CD14-positive monocyte (primary cell): ENCODE measurements around the gene KMT2C. TPM values are rescaled to one million over a fixed set of nuclear protein-coding genes. Genes with fewer than 3 reads are reported as not detected.

Experiments used
- DNase-seq, 3 donors: peaks; one replicate each; pipeline ENCODE4 v3.0.0-alpha.2; 2011 to 2022
- H2AFZ ChIP-seq: 2 replicates; pipeline ENCODE4 v1.6.0; 2012; ENCODE audit warnings: mild to moderate bottlenecking, low read depth, low read length, inconsistent platforms; ENCODE audit not compliant: insufficient read depth, poor library complexity, severe bottlenecking
- H3K27ac ChIP-seq, 2 donors: 1 replicate in 1 of 2; 2 replicates in 1 of 2; pipeline ENCODE4 v1.5.1; 2012 to 2013; ENCODE audit warnings: low read length in 2 of 2, control low read depth in 1 of 2, inconsistent platforms in 1 of 2, low read depth in 1 of 2, mild to moderate bottlenecking in 1 of 2
- H3K27me3 ChIP-seq, 2 donors: one replicate each; pipeline versions ENCODE4 v1.6.0 to v1.6.1; 2011 to 2013; ENCODE audit warnings: low read length in 2 of 2; ENCODE audit not compliant: control insufficient read depth in 2 of 2, insufficient read depth in 2 of 2
- H3K36me3 ChIP-seq, 2 donors: replicated peaks in 1 of 2; 1 replicate in 1 of 2; 2 replicates in 1 of 2; pipeline versions ENCODE4 v1.5.1 to v1.6.1; 2012 to 2013; ENCODE audit warnings: low read length in 2 of 2, control low read depth in 1 of 2, inconsistent platforms in 1 of 2, mild to moderate bottlenecking in 1 of 2; ENCODE audit not compliant: insufficient read depth in 2 of 2, control insufficient read depth in 1 of 2
- H3K4me1 ChIP-seq, 2 donors: 1 replicate in 1 of 2; 2 replicates in 1 of 2; pipeline versions ENCODE4 v1.5.1 to v1.6.1; 2012 to 2013; ENCODE audit warnings: low read length in 2 of 2, control low read depth in 1 of 2, inconsistent platforms in 1 of 2, mild to moderate bottlenecking in 1 of 2, moderate library complexity in 1 of 2; ENCODE audit not compliant: insufficient read depth in 2 of 2, control insufficient read depth in 1 of 2
- H3K4me2 ChIP-seq: replicated peaks from 2 replicates; pipeline ENCODE3; 2012; ENCODE audit warnings: low read length, moderate library complexity, mild to moderate bottlenecking; ENCODE audit not compliant: poor library complexity, severe bottlenecking; ENCODE audit errors: extremely low read depth
- H3K4me3 ChIP-seq, 3 experiments: fragments of 200-600 bp in 1 of 3; sonication (generic) in 1 of 3; replicated peaks in 1 of 3; 1 replicate in 2 of 3; 2 replicates in 1 of 3; pipeline ENCODE4 v1.5.1; 2011 to 2013; ENCODE audit warnings: low read length in 3 of 3, mild to moderate bottlenecking in 3 of 3, control low read depth in 2 of 3, low read depth in 2 of 3, inconsistent platforms in 1 of 3, moderate library complexity in 1 of 3
- H3K79me2 ChIP-seq: 2 replicates; pipeline ENCODE4 v1.6.0; 2012; ENCODE audit warnings: mild to moderate bottlenecking, control low read depth, inconsistent platforms, low read length, moderate library complexity; ENCODE audit not compliant: insufficient read depth
- H3K9ac ChIP-seq: 2 replicates; pipeline ENCODE4 v1.6.0; 2017; ENCODE audit warnings: low read length, mild to moderate bottlenecking; ENCODE audit not compliant: insufficient read depth, poor library complexity, severe bottlenecking
- H3K9me3 ChIP-seq, 2 donors: replicated peaks in 1 of 2; 1 replicate in 1 of 2; 2 replicates in 1 of 2; pipeline versions ENCODE4 v1.5.1 to v1.6.1; 2012 to 2013; ENCODE audit warnings: low read length in 2 of 2, control low read depth in 1 of 2; ENCODE audit not compliant: control insufficient read depth in 1 of 2, insufficient read depth in 1 of 2
- H4K20me1 ChIP-seq: 2 replicates; pipeline ENCODE4 v1.6.0; 2012; ENCODE audit warnings: mild to moderate bottlenecking, low read length, control low read depth, moderate library complexity; ENCODE audit not compliant: insufficient read depth
- H3K27ac Mint-ChIP-seq, 7 donors: one replicate each; pipeline ENCODE4 v1.8.0; 2020; ENCODE audit warnings: mild to moderate bottlenecking in 7 of 7, mixed read lengths in 7 of 7, moderate library complexity in 6 of 7, inconsistent platforms in 2 of 7
- H3K27me3 Mint-ChIP-seq, 3 donors: one replicate each; pipeline ENCODE4 v1.8.0; 2021 to 2022; ENCODE audit warnings: low read depth in 3 of 3, mild to moderate bottlenecking in 3 of 3, mixed read lengths in 3 of 3, moderate library complexity in 3 of 3, inconsistent platforms in 1 of 3
- H3K36me3 Mint-ChIP-seq, 2 donors: one replicate each; pipeline ENCODE4 v1.8.0; 2020; ENCODE audit warnings: mixed read lengths in 2 of 2, inconsistent platforms in 1 of 2, mild to moderate bottlenecking in 1 of 2
- H3K4me1 Mint-ChIP-seq: one replicate; pipeline ENCODE4 v1.8.0; 2020; ENCODE audit warnings: mild to moderate bottlenecking, mixed read lengths
- H3K4me3 Mint-ChIP-seq, 2 donors: one replicate each; pipeline ENCODE4 v1.8.0; 2020; ENCODE audit warnings: mild to moderate bottlenecking in 2 of 2, mixed read lengths in 2 of 2, moderate library complexity in 1 of 2
- H3K9me3 Mint-ChIP-seq, 7 donors: one replicate each; pipeline ENCODE4 v1.8.0; 2020 to 2022; ENCODE audit warnings: mixed read lengths in 7 of 7, mild to moderate bottlenecking in 6 of 7, moderate library complexity in 6 of 7, inconsistent platforms in 2 of 7
- CTCF ChIP-seq: fragments of 200-600 bp; IDR thresholded peaks from one replicate; pipeline ENCODE4 v1.8.0; 2022; ENCODE audit warnings: antibody characterized with exemption, mild to moderate bottlenecking
- WGBS: methylation state at CpG from one replicate; pipeline ENCODE4 v1.1.5; 2013; ENCODE audit warnings: missing lambda C conversion rate; ENCODE audit not compliant: insufficient coverage; 5-methylcytosine and 5-hydroxymethylcytosine counted together
- intact Hi-C, 2 donors: fragments of 100-400 bp; cut with micrococcal nuclease; formaldehyde crosslinking; loops; one replicate each; pipeline versions ENCODE4 v1.15.0 to v1.15.1; 2023
- polyA plus RNA-seq, 3 donors: library from polyadenylated mRNA; depleted of rRNA in 1 of 3; unstranded in 2 of 3; stranded (reverse) in 1 of 3; fragments of 300-500 nt in 2 of 3; fragments of >200 nt in 1 of 3; fragmentation: Illumina TruSeq in 2 of 3; gene quantifications; 1 replicate in 2 of 3; 2 replicates in 1 of 3; pipeline ENCODE4 v1.2.3, GENCODE V29; 2012 to 2021

Gene KMT2C
- polyA plus RNA-seq, 3 donors = 4.5 to 26.1 (median 7.3) TPM

- no peak overlapping the region for H3K9ac ChIP-seq
- Mint-ChIP-seq H3K4me3 (no peak overlapping the region), H3K36me3 (peaks cover 71 to 87% of the 10 kb centered on the region in 2 donors), H3K27me3 (no peaks in the 10 kb centered on the region), H3K4me1 (no peaks in the 10 kb centered on the region), H3K9me3 (peaks cover 0 to 12% (median 2%) of the 10 kb centered on the region in 7 donors), H3K27ac (peak overlapping the region in 4 of 7 donors; percentile 44 to 80 (median 58))
- TF ChIP-seq CTCF = no peak
- H3K4me2 ChIP-seq = no peak overlapping the region
- intact Hi-C loops = no loop called here
- no peaks in the 10 kb centered on the region for H3K27me3 ChIP-seq
- no peaks in the 10 kb centered on the region for H3K79me2 ChIP-seq
- no peak overlapping the region for H2AFZ ChIP-seq
- no peak for DNase-seq
- H3K4me3 ChIP-seq = no peak overlapping the region
- 97% methylated on average over 13 of the region's 13 CpGs for WGBS
- no peak overlapping the region for H3K27ac ChIP-seq
- H4K20me1 ChIP-seq = peaks cover 20% of the 10 kb centered on the region
- H3K36me3 ChIP-seq = peaks cover 72 to 100% of the 10 kb centered on the region in 2 donors
- peaks cover 5 to 8% of the 10 kb centered on the region in 2 donors for H3K9me3 ChIP-seq
- no peaks in the 10 kb centered on the region for H3K4me1 ChIP-seq
Observed at GRCh38 chr7:152133804-152134203, 302.0 kb downstream of the KMT2C start.

GRCh38 chr7:152132812-152133211, 303.0 kb downstream of the KMT2C start:
- H3K4me1 ChIP-seq = no peaks in the 10 kb centered on the region
- intact Hi-C loops = no loop called here
- no peak overlapping the region for H3K4me3 ChIP-seq
- WGBS = no CpG with 5 or more reads among the region's 5 CpGs
- no peaks in the 10 kb centered on the region for H3K79me2 ChIP-seq
- no peak overlapping the region for H3K27ac Mint-ChIP-seq
- H3K36me3 Mint-ChIP-seq = peaks cover 70 to 87% of the 10 kb centered on the region in 2 donors
- H3K27ac ChIP-seq = no peak overlapping the region
- no peak for TF ChIP-seq CTCF
- peaks cover 0 to 14% (median 2%) of the 10 kb centered on the region in 7 donors for H3K9me3 Mint-ChIP-seq
- peaks cover 5 to 9% of the 10 kb centered on the region in 2 donors for H3K9me3 ChIP-seq
- no peak overlapping the region for H3K4me2 ChIP-seq
- DNase-seq = no peak
- peaks cover 18% of the 10 kb centered on the region for H4K20me1 ChIP-seq
- H2AFZ ChIP-seq = no peak overlapping the region
- no peak overlapping the region for H3K9ac ChIP-seq
- H3K27me3 ChIP-seq = no peaks in the 10 kb centered on the region
- no peaks in the 10 kb centered on the region for H3K27me3 Mint-ChIP-seq
- no peaks in the 10 kb centered on the region for H3K4me1 Mint-ChIP-seq
- peaks cover 70 to 100% of the 10 kb centered on the region in 2 donors for H3K36me3 ChIP-seq
- H3K4me3 Mint-ChIP-seq = no peak overlapping the region
